Skin epidermis (tissue), 12 donors: ENCODE data around the gene C22orf39.
A peak's percentile ranks its signal among the peaks of the same experiment; 100 is the strongest.

Experiments used
- H3K27ac ChIP-seq, 21 experiments: fragments of 200-600 bp; sonication (generic) in 11 of 21; one replicate each; pipeline ENCODE4 v1.5.0; 2020; ENCODE audit warnings: mild to moderate bottlenecking in 3 of 21, inconsistent platforms in 2 of 21, moderate library complexity in 2 of 21
- H3K4me3 ChIP-seq, 7 experiments: fragments of 200-600 bp; sonication (generic) in 2 of 7; one replicate each; pipeline ENCODE4 v1.5.0; 2020; ENCODE audit warnings: inconsistent platforms in 2 of 7, mild to moderate bottlenecking in 2 of 7, moderate library complexity in 1 of 7

Gene C22orf39

DNA sequence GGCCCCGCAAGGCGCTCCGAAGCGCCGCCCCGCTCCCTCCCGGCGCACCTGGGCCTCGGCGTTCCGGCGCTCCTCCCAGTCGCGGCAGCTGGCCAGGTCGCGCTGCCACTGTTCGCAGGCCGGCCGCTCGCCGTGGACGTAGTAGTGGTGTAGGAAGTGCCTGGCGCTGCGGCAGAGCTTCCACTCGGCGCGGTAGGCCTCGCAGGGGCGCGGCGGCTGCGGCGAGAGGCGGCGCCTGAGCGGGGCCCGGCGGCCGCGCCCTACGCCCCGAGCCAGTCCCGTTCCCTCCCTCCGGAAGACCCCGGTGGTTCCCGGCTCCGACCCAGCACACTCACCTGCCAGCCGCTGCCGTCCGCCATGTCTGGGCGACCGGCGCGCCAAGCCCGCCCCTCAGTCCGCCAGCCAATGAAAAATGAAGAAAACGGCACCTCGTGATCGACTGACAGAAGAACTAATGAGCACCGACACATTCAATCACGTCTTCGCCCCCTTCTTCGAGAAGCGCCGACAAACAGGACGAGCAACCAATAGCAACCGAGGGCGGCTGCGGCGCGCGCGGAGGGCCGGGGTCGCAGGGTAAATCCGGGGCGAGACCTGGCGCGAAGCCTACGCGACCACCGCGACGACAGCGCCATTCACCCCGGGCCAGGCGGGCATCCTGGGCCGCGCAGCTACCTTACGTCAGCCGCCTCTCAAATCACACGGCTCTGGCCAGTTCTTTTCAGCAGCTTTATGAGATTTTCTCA lies at the start of gene C22orf39:
TSS of gene C22orf39 (minus strand) at position 382 of the 746 bp plus-strand sequence. CDS start at position 359, 23 bp downstream.
- Histone ChIP-seq H3K4me3 (peak within 1 kb of the TSS; percentile 64 to 92 (median 85)), H3K27ac (peak within 1 kb of the TSS; percentile 78 to 98 (median 92))

- Histone ChIP-seq H3K4me3 (no peak overlapping the region), H3K27ac (no peak overlapping the region)
These were observed 49.7 kb upstream of the C22orf39 start for GRCh38 chr22:19497245-19497644.

GRCh38 chr22:19496324-19496630 lies 48.8 kb upstream of the C22orf39 start:
- no peak overlapping the region for H3K4me3 ChIP-seq
- H3K27ac ChIP-seq: no peak overlapping the region

DNA sequence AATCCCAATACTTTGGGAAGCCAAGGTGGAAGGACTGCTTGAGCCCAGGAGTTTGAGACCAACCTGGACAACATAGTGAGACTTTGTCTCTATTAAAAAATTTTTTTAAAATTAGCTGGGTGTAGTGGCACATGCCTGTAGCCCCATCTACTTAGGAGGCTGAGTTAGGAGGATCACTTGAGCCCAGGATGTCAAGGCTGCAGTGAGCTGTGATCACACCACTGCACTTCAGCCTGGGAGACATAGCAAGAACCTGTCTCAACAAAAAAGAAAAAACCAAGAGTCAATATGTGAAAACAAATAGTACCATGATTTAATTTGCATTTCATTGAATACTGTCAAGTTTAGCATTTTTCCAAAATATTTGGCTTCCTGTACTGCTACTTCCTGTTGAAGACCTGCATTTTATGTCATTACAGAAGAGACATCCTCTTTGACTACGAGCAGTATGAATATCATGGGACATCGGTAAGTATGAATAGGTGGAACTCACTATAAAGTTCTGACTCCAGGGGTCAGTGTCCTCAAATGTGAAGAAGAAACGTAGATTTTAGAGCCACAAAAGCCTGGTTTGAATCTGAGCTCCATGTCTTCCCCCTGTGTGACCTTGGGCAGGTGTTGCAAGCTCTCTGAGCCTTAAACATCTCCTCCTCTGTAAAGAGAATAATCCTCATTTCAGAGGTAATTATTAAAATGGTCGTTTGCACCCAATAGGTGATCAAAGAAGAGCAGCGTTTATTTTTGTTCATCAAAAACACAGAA lies 48.2 kb upstream of the C22orf39 start:
- Histone ChIP-seq H3K27ac (no peak overlapping the region), H3K4me3 (no peak overlapping the region)

DNA sequence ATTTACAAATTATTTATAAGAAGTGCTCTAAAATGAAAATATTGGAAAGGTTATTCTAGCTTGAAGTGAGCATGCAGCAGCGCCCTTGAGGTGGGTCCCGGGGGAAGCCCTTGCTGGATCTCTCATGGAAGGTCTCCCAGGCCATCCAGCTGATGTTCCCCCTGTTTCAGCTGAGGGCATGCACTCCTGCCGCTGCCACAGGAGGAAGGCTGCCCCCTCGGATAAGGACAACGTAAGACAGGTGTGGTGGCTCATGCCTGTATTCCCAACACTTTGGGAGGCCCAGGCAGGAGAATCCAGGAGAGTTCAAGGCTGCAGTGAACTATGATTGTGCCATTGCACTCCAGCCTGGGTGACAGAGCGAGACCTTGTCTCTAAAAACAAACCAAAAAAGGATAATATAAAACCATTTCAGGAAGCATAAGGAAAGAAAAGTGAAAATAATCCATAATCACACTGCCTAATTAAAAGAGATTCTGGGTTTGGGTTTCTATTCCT lies 47.2 kb upstream of the C22orf39 start:
- H3K4me3 ChIP-seq: no peak overlapping the region
- H3K27ac ChIP-seq: no peak overlapping the region

- H3K4me3 ChIP-seq: no peak overlapping the region
- H3K27ac ChIP-seq: no peak overlapping the region
These were observed 46.6 kb upstream of the C22orf39 start for GRCh38 chr22:19494001-19494560.

DNA sequence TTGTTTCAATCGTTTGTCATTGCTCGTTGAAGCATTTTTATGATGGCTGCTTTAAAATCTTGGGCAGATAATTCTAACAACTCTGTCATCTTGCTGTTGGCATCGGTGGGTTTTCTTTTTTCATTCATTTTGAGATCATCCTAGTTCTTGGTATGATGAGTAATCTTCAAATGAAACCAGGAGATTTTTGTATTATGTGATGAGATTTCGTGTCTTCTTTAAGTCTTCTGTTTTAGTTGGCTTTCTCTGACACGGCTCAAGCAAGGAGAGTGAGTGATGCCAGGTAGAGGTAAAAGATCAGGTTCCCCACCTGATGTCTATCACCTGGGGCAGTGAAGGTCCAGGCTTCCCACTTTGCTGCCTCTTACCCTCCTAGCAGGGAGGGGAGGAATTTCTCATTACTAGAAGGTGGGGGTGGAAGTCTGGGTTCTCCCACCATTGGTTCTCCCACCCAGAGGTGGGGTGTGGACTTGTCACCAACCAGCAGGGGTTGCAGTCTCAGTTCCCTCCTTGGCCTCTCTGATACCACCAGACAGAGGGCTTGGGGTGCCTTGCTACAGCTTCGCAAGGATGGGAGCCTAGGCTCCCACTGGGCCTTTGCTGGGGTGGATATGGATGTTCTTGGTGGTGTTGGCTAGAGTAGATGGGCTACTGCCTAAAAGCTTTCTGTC lies 45.1 kb upstream of the C22orf39 start:
- no peak overlapping the region for H3K4me3 ChIP-seq

DNA sequence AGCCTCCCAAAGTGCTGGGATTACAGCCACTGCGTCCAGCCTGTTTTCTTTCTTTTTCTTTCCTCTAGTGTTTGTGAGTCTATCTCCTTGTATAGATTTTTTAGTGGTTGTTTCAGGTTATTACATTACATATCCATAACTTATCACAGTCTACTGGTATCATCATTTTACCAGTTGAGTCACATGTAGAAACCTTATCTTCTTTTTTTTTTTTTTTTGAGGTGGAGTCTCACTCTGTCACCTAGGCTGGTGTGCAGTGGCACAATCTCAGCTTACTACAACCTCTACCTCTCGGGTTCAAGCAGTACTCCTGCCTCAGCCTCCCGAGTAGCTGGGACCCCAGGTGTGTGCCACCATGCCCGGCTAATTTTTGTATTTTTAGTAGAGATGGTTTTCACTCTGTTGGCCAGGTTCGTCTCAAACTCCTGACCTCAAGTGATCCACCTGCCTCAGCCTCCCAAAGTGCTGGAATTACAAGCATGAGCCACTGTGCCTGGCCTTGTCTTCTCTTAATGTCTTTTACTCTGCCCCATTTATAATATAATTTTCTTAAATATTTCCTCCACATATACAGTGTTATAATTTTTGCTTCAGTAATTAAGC lies 43.2 kb upstream of the C22orf39 start:
- Histone ChIP-seq H3K27ac (no peak overlapping the region), H3K4me3 (no peak overlapping the region)

More for the DNA sequence above, 45.1 kb upstream of the C22orf39 start:
- no peak overlapping the region for H3K27ac ChIP-seq

DNA sequence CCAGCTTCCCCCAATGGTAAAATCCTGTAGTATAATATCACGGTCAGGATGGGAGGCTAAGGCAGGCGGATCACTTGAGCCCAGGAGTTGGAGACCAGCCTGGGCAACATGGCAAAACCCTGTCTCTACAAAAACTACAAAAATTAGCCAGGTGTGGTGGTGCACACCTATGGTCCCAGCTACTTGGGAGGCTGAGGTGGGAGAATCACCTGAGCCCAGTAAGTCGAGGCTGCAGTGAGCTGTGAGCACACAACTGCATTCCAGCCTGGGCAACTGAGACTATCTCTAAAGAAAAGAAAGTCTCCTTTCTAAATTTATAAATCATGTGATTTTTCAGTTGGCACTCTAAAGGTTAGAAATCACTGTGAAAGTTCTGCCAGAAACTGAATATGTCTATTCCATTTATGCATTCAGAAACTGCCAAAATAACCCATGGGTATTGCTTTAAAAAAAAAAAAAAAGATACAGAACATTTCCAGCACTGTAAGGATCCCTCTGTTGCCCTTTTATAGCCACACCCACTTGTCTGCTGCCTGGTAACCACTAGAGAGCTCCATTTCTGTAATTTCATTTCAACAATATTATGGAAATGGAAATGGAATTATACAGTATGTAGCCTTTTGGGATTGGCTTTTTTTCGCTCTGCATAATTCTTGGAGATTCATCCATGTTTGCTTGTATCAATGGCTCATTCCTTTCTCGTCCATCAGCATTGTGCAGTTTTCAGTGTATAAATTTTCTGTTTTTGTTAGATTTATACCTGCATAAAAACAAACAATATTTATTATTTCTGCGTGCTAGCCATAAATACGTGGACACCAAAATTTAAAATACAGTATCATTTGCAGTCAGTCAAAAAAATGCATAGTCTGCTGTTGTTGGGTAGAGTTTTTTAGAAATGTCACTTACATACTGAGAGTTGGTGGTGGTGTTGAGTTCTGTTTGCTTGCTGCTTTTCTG lies 41.7 kb upstream of the C22orf39 start:
- Histone ChIP-seq H3K4me3 (no peak overlapping the region), H3K27ac (no peak overlapping the region)

- Histone ChIP-seq H3K4me3 (no peak overlapping the region), H3K27ac (no peak overlapping the region)
These were observed 40.8 kb upstream of the C22orf39 start for GRCh38 chr22:19488285-19488684.

DNA sequence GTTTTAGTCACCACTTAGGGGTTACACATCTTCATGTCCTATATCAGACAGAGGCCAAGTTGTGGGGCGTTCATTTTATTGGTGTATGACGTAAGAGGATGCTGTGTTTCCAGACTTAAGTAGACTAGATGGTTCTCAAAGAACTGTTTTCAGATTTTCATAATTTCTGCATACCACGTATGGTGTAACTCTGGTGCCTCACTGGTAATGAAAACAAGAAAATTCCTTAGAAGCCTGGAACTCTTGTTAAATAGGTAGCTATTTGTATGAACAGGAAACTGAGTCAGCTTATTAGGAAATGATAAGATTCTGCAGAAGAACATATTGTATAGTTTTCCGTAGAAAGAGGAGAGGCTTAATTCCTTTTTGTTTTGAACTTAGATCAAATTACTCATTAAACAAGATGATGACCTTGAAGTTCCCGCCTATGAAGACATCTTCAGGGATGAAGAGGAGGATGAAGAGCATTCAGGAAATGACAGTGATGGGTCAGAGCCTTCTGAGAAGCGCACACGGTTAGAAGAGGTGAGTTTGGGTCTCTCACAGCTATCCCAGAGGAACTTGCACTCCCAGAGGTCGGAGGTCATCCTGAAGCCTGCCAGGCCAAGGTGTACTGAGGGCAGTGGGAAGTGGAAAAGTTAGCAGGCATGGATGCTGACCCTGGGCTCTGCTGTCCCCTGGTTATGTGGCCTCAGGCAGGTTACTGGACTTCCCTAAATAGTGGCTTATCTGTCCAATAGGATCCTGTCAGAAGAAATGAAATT lies 36.2 kb upstream of the C22orf39 start:
- H3K4me3 ChIP-seq: no peak overlapping the region
- no peak overlapping the region for H3K27ac ChIP-seq

DNA sequence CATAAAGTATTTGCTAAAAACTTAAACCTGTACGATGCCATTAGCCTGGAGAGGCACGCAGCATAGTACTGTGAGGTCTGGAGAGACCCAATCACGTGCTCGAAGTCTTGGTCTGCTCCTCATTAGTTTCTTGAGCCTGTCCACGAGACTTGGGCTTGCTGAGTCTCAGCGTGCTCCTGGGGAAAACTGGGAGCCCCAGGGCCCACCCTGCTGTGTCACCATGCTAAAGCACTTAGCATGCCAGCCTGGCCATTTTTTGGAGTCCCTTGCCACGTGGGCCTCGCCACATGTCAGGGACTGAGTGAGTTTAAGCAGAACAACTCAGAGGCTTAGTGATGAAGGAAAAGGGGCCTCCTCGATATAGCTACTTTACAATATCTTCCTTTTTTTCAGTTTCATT lies 34.8 kb upstream of the C22orf39 start:
- no peak overlapping the region for H3K4me3 ChIP-seq
- H3K27ac ChIP-seq: no peak overlapping the region

DNA sequence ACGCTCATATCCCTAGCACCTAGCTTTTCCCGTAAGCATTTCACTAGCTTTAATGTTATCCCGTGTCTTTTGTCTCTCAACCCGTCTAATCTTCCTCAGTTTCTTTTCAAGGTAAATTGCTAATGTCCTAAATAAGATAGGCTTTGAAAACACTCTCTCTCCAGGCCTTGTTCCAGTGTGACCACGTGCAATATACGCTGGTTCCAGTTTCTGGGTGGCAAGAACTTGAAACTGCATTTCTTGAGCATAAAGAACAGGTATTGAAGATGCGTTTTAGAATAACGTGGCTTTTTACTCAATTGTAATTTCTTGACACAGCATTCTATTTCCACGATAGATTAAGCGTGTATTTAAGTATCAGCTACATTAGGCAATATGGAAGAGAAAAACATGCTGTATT lies 33.3 kb upstream of the C22orf39 start:
- Histone ChIP-seq H3K27ac (no peak overlapping the region), H3K4me3 (no peak overlapping the region)

GRCh38 chr22:19480173-19480568 lies 32.7 kb upstream of the C22orf39 start:
- Histone ChIP-seq H3K27ac (peak overlapping the region in 3 of 21 experiments; percentile 98 to 100 (median 99)), H3K4me3 (peak overlapping the region; percentile 57 to 92 (median 85))

GRCh38 chr22:19479355-19480172 lies 32.1 kb upstream of the C22orf39 start, which contains the start of gene CDC45:
TSS of gene CDC45 (plus strand) at chr22:19479920. CDS start at chr22:19479969, 49 bp downstream.
- peak within 1 kb of the TSS; percentile 91 to 100 (median 99) for H3K27ac ChIP-seq
- peak within 1 kb of the TSS; percentile 57 to 92 (median 85) for H3K4me3 ChIP-seq

DNA sequence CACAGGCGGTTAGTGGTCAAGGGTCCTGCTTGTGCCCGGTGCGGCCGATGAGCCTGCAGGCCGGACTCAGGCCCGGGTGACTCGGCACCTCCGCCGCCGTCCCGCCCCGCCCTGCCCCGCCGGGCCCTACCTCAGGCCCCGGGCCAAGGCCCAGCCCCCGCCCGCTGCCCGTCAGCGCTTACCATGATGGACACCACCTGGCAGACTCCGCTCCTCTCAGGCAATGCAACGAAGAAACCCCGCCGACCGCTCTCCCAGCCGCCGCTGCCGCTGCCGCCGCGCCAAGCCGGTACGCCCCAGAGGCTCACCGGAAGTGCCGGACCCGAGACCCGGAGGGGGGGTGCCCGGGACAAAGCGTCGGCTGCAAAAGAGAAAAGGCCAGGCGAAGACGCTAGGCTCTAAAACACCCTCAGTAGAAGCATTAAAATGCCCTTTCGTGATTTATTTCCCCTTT lies 31.4 kb upstream of the C22orf39 start, which contains the start of gene UFD1:
TSS of gene UFD1 (minus strand) at position 293 of the 454 bp plus-strand sequence. CDS start at position 185, 108 bp downstream.
- Histone ChIP-seq H3K27ac (peak within 1 kb of the TSS; percentile 91 to 100 (median 99)), H3K4me3 (peak within 1 kb of the TSS; percentile 57 to 92 (median 85))
